GM12891 (cell line): Measurements from ENCODE around the gene GPR179.

ENCODE experiments used
- DNase-seq: peaks from one replicate; pipeline ENCODE4 v3.0.0; 2011; ENCODE audit warnings: low spot score; ENCODE audit not compliant: insufficient read length
- FAIRE-seq: peaks from 2 replicates; lab custom pipeline; 2011; peaks lifted over from hg19 to GRCh38; lab: Jason Lieb, UNC
- PAX5 ChIP-seq: IDR thresholded peaks from 2 replicates; pipeline ENCODE4 v1.6.1; 2011; ENCODE audit warnings: low read length, moderate library complexity, mild to moderate bottlenecking; ENCODE audit not compliant: insufficient read depth, severe bottlenecking
- POLR2A ChIP-seq: IDR thresholded peaks from 2 replicates; pipeline ENCODE4 v1.6.1; 2011; ENCODE audit warnings: low read depth, low read length, control low read depth
- POLR2AphosphoS5 ChIP-seq: IDR thresholded peaks from 2 replicates; pipeline ENCODE4 v1.6.1; 2011; ENCODE audit warnings: low read depth, low read length, control low read depth
- POU2F2 ChIP-seq: IDR thresholded peaks from 2 replicates; pipeline ENCODE4 v1.6.1; 2011; ENCODE audit warnings: low read depth, mild to moderate bottlenecking, control low read depth, low read length, moderate library complexity
- SPI1 ChIP-seq: IDR thresholded peaks from 2 replicates; pipeline ENCODE4 v1.6.1; 2011; ENCODE audit warnings: low read depth, low read length, control low read depth
- TAF1 ChIP-seq: IDR thresholded peaks from 2 replicates; pipeline ENCODE4 v1.6.1; 2011; ENCODE audit warnings: low read depth, low read length, control low read depth

Gene GPR179

GRCh38 chr17:38358586-38359513, 15.1 kb upstream of the GPR179 start:
- DNase-seq (no peak), FAIRE-seq (no peak)
- TF ChIP-seq POU2F2 (no peak), POLR2AphosphoS5 (no peak), TAF1 (no peak), PAX5 (no peak), SPI1 (no peak), POLR2A (no peak)

GRCh38 chr17:38357486-38358123, 13.8 kb upstream of the GPR179 start:
- FAIRE-seq, result no peak
- TF ChIP-seq POLR2AphosphoS5 (no peak), SPI1 (no peak), TAF1 (no peak), PAX5 (no peak)
- DNase-seq, result no peak

- TF ChIP-seq POLR2A (no peak), TAF1 (no peak), SPI1 (no peak), PAX5 (no peak), POU2F2 (no peak), POLR2AphosphoS5 (no peak)
- FAIRE-seq, result no peak
- DNase-seq, result no peak
Observed at GRCh38 chr17:38355251-38355650, 11.5 kb upstream of the GPR179 start.

- DNase-seq (no peak), FAIRE-seq (no peak)
- TF ChIP-seq TAF1, result no peak
- TF ChIP-seq POU2F2, result no peak
- no peak for TF ChIP-seq POLR2AphosphoS5
- TF ChIP-seq SPI1, result no peak
- TF ChIP-seq POLR2A, result no peak
- no peak for TF ChIP-seq PAX5
Observed at GRCh38 chr17:38354466-38354865, 10.7 kb upstream of the GPR179 start.

GRCh38 chr17:38353668-38354067, 9.9 kb upstream of the GPR179 start:
- no peak for FAIRE-seq
- DNase-seq, result no peak
- TF ChIP-seq POLR2AphosphoS5 (no peak), TAF1 (no peak), SPI1 (no peak), PAX5 (no peak)

- TF ChIP-seq POU2F2 (no peak), TAF1 (no peak), POLR2A (no peak), PAX5 (no peak), POLR2AphosphoS5 (no peak)
- DNase-seq, result no peak
- FAIRE-seq, result no peak
Observed at GRCh38 chr17:38353086-38353604, 9.4 kb upstream of the GPR179 start.

- FAIRE-seq (no peak), DNase-seq (no peak)
- TF ChIP-seq SPI1, result no peak
Observed at GRCh38 chr17:38352245-38353085, 8.7 kb upstream of the GPR179 start.

GRCh38 chr17:38351412-38352222, 7.9 kb upstream of the GPR179 start, which contains the start of gene SOCS7:
SOCS7 (plus strand) TSS chr17:38351844; CDS start chr17:38352053, 209 bp downstream.
- DNase-seq (peak; percentile 89), FAIRE-seq (no peak)
- TF ChIP-seq POLR2AphosphoS5 (no peak), POU2F2 (no peak), SPI1 (no peak), POLR2A (peak; percentile 65; the same call in 1 of the 2 replicates), TAF1 (no peak), PAX5 (no peak)
